GM19099 (cell line): ENCODE data around the gene APBB2.

Experiments
- POLR2A ChIP-seq: IDR thresholded peaks from 3 replicates; pipeline ENCODE4 v1.6.1; 2011; ENCODE audit warnings: low read depth; ENCODE audit not compliant: insufficient read length; ENCODE audit errors: extremely low read depth

The APBB2 gene

GRCh38 chr4:41160012-41160789 is 54.1 kb downstream of the APBB2 start:
- no peak for TF ChIP-seq POLR2A

- TF ChIP-seq POLR2A = no peak
Measured at GRCh38 chr4:41158756-41159155, 55.6 kb downstream of the APBB2 start.

- TF ChIP-seq POLR2A = no peak
Measured at GRCh38 chr4:41158274-41158673, 56.1 kb downstream of the APBB2 start.

GRCh38 chr4:41157009-41157408 is 57.3 kb downstream of the APBB2 start:
- no peak for TF ChIP-seq POLR2A

GRCh38 chr4:41156574-41156973 is 57.8 kb downstream of the APBB2 start:
- TF ChIP-seq POLR2A = no peak

GRCh38 chr4:41155194-41155830 is 59.0 kb downstream of the APBB2 start:
- TF ChIP-seq POLR2A = no peak

- TF ChIP-seq POLR2A = no peak
Measured at GRCh38 chr4:41154814-41155177, 59.5 kb downstream of the APBB2 start.

- TF ChIP-seq POLR2A = no peak
Measured at GRCh38 chr4:41154010-41154813, 60.1 kb downstream of the APBB2 start.

- no peak for TF ChIP-seq POLR2A
Measured at GRCh38 chr4:41150401-41150800, 63.9 kb downstream of the APBB2 start.

- TF ChIP-seq POLR2A = no peak
Measured at GRCh38 chr4:41148931-41149330, 65.4 kb downstream of the APBB2 start.

GRCh38 chr4:41148292-41148691 is 66.0 kb downstream of the APBB2 start:
- no peak for TF ChIP-seq POLR2A

GRCh38 chr4:41146716-41147506 is 67.4 kb downstream of the APBB2 start:
- no peak for TF ChIP-seq POLR2A

GRCh38 chr4:41146196-41146595 is 68.1 kb downstream of the APBB2 start:
- TF ChIP-seq POLR2A = no peak

- TF ChIP-seq POLR2A = no peak
Measured at GRCh38 chr4:41145571-41146078, 68.7 kb downstream of the APBB2 start.

GRCh38 chr4:41144812-41145211 is 69.5 kb downstream of the APBB2 start:
- no peak for TF ChIP-seq POLR2A
